HepG2 (cell line): ENCODE measurements around the gene GALR2. TPM values are rescaled to one million over a fixed set of nuclear protein-coding genes. Genes with fewer than 3 reads are reported as not detected.

Source experiments
- GABPB1 ChIP-seq: IDR thresholded peaks from 2 replicates; pipeline ENCODE4 v1.6.1; 2016; ENCODE audit warnings: mild to moderate bottlenecking, missing genetic modification reagents, moderate library complexity, missing compliant biosample characterization
- HNRNPLL ChIP-seq: fragments of 200-400 bp; formaldehyde crosslinking; IDR thresholded peaks from 2 replicates; pipeline ENCODE4 v1.6.1; 2017; ENCODE audit warnings: mild to moderate bottlenecking, low read depth, low read length; ENCODE audit not compliant: poor library complexity, severe bottlenecking
- KDM4B ChIP-seq: sonication (generic); formaldehyde crosslinking; IDR thresholded peaks from 2 replicates; pipeline ENCODE4 v1.4.0; 2020; ENCODE audit warnings: missing genetic modification reagents
- SAFB2 ChIP-seq: sonication (generic); formaldehyde crosslinking; IDR thresholded peaks from 2 replicates; pipeline ENCODE4 v1.5.1; 2020; ENCODE audit warnings: missing genetic modification reagents, low read depth, mild to moderate bottlenecking, borderline replicate concordance
- SMAD3 ChIP-seq: sonication (generic); formaldehyde crosslinking; IDR thresholded peaks from 2 replicates; pipeline ENCODE4 v1.4.0; 2020; ENCODE audit warnings: missing genetic modification reagents
- STAT6 ChIP-seq: sonication (generic); formaldehyde crosslinking; IDR thresholded peaks from 2 replicates; pipeline ENCODE4 v1.4.0; 2020; ENCODE audit warnings: missing genetic modification reagents, mild to moderate bottlenecking, borderline replicate concordance
- ZBTB34 ChIP-seq: sonication (generic); formaldehyde crosslinking; IDR thresholded peaks from 2 replicates; pipeline ENCODE4 v1.8.0; 2022; ENCODE audit warnings: mild to moderate bottlenecking, missing genetic modification reagents
- ZNF740 ChIP-seq: sonication (generic); formaldehyde crosslinking; IDR thresholded peaks from 2 replicates; pipeline ENCODE4 v1.4.0; 2020; ENCODE audit warnings: missing genetic modification reagents
- polyA plus RNA-seq, 8 experiments: library from polyadenylated mRNA; depleted of rRNA in 3 of 8; stranded (reverse) in 7 of 8; unstranded in 1 of 8; fragments of >200 nt; fragmentation: Illumina TruSeq in 4 of 8; extraction: Trizol in 4 of 8; gene quantifications; 2 replicates each; pipeline versions ENCODE4 v1.2.1 to v1.2.3, GENCODE V29; 2011 to 2016; ENCODE audit warnings: low read depth in 4 of 8, missing spikeins in 1 of 8, mixed read lengths in 1 of 8; ENCODE audit not compliant: insufficient read depth in 1 of 8
- total RNA-seq, 5 experiments: library from RNA; depleted of rRNA; stranded (reverse); fragments of >200 nt; fragmentation: Illumina TruSeq; extraction: Trizol; gene quantifications; 2 replicates each; pipeline ENCODE4 v1.2.3, GENCODE V29; 2016; ENCODE audit warnings: low read depth in 1 of 5

Gene GALR2
- total and polyA plus RNA-seq, 2 of the 13 experiments (the other 11 are each of a cell fraction or from before 2014, with no cell fraction given) = 0.48 to 0.58 TPM

- no peak for TF ChIP-seq ZBTB34 (CRISPR knock-in tag)
- TF ChIP-seq HNRNPLL = no peak
- TF ChIP-seq GABPB1 = no peak
- TF ChIP-seq STAT6 (CRISPR knock-in tag) = no peak
- TF ChIP-seq SAFB2 (CRISPR knock-in tag) = no peak
- TF ChIP-seq SMAD3 (CRISPR knock-in tag) = no peak
- TF ChIP-seq ZNF740 (CRISPR knock-in tag) = no peak
- no peak for TF ChIP-seq KDM4B (CRISPR knock-in tag)
Measured at GRCh38 chr17:76033139-76033538, 41.4 kb upstream of the GALR2 start (continued).
